ENCODE data around the gene PDZD2.

GRCh38 chr5:32066448-32066847 is 427.5 kb downstream of the PDZD2 start:
- TF ChIP-seq CTCF (conservative IDR thresholded peaks at IDR 0.05; ENCODE audit: low read depth in 2 of 2), result no peak
- TF ChIP-seq ZNF114 (CRISPR knock-in tag; IDR thresholded peaks at IDR 0.05), result no peak
- TF ChIP-seq POLR2AphosphoS5 (IDR thresholded peaks at IDR 0.05; ENCODE audit: low read depth), result no peak
- no peak for TF ChIP-seq EZH2 (IDR thresholded peaks at IDR 0.05; ENCODE audit: low read depth, unreplicated experiment)
- TF ChIP-seq CREB1 (CRISPR knock-in tag; IDR thresholded peaks at IDR 0.05; ENCODE audit: low read depth), result no peak
- no peak for TF ChIP-seq EZH2phosphoT487 (IDR thresholded peaks at IDR 0.05; ENCODE audit: unreplicated experiment)
- no peak for TF ChIP-seq ZNF331 (CRISPR knock-in tag; IDR thresholded peaks at IDR 0.05; ENCODE audit: low read depth)
- TF ChIP-seq STAT1 (IDR thresholded peaks at IDR 0.05; ENCODE audit: unreplicated experiment), result no peak
- no peak for TF ChIP-seq REST (IDR thresholded peaks at IDR 0.05; ENCODE audit: unreplicated experiment)
- TF ChIP-seq, protein P1, sequence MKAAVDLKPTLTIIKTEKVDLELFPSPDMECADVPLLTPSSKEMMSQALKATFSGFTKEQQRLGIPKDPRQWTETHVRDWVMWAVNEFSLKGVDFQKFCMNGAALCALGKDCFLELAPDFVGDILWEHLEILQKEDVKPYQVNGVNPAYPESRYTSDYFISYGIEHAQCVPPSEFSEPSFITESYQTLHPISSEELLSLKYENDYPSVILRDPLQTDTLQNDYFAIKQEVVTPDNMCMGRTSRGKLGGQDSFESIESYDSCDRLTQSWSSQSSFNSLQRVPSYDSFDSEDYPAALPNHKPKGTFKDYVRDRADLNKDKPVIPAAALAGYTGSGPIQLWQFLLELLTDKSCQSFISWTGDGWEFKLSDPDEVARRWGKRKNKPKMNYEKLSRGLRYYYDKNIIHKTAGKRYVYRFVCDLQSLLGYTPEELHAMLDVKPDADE (IDR thresholded peaks at IDR 0.05), result no peak
- TF ChIP-seq JUNB (IDR thresholded peaks at IDR 0.05; ENCODE audit: unreplicated experiment), result no peak

Measured in GM23338 (cell line).